HFF-Myc (cell line): ENCODE data around the gene CD99.

Experiments used
- DNase-seq: peaks from one replicate; pipeline ENCODE4 v3.0.0-alpha.2; 2011; ENCODE audit warnings: low read depth; ENCODE audit errors: extremely low read depth
- H3K4me3 ChIP-seq: replicated peaks from 2 replicates; pipeline ENCODE4 v1.5.1; 2011; ENCODE audit warnings: low read depth, mild to moderate bottlenecking, control low read depth, low read length
- CTCF ChIP-seq: IDR thresholded peaks from 2 replicates; pipeline ENCODE4 v1.5.1; 2012; ENCODE audit warnings: mild to moderate bottlenecking, low read depth, low read length, control low read depth; ENCODE audit errors: missing control alignments

CD99 gene

GRCh38 chrX:2692221-2693112, 1.4 kb downstream of the CD99 start:
- DNase-seq = no peak
- peak overlapping the region; percentile 89 for H3K4me3 ChIP-seq

GRCh38 chrX:2693113-2694002, 2.3 kb downstream of the CD99 start:
- no peak for TF ChIP-seq CTCF
- DNase-seq = no peak
- H3K4me3 ChIP-seq = peak overlapping the region; percentile 89

More at GRCh38 chrX:2692221-2693112, 1.4 kb downstream of the CD99 start:
- no peak for TF ChIP-seq CTCF

GRCh38 chrX:2694914-2695267, 3.8 kb downstream of the CD99 start:
- TF ChIP-seq CTCF = no peak
- H3K4me3 ChIP-seq = peak overlapping the region; percentile 89
- no peak for DNase-seq

GRCh38 chrX:2696698-2697215, 5.7 kb downstream of the CD99 start:
- TF ChIP-seq CTCF = no peak
- no peak overlapping the region for H3K4me3 ChIP-seq
- peak; percentile 79 for DNase-seq

GRCh38 chrX:2697306-2697705, 6.2 kb downstream of the CD99 start:
- no peak for TF ChIP-seq CTCF
- no peak for DNase-seq
- no peak overlapping the region for H3K4me3 ChIP-seq

GRCh38 chrX:2697741-2698299, 6.7 kb downstream of the CD99 start:
- TF ChIP-seq CTCF = no peak
- H3K4me3 ChIP-seq = no peak overlapping the region
- DNase-seq = no peak
